Caco-2 (cell line): ENCODE results near the gene WDR20. TPM values are rescaled to one million over a fixed set of nuclear protein-coding genes. Genes with fewer than 3 reads are reported as not detected.
"Not testable (repeated sequence)": the region's sequence is repeated elsewhere in the genome, so short reads cannot be mapped to it uniquely, and the experiment has no call there.

Source experiments
- BruUV-seq: library from RNA; stranded (reverse); fragments of 400-500 nt; replicated peaks from 2 replicates; lab custom pipeline; 2021; lab: Mats Ljungman, UMichigan
- CTCF ChIA-PET: fragments of 300-600 bp; sonication (Branson Sonifier 250); formaldehyde crosslinking; loops from one replicate; lab custom pipeline; 2022; ENCODE audit warnings: antibody characterized with exemption; lab: Charles Lee
- POLR2A ChIA-PET: fragments of 300-600 bp; sonication (Branson Sonifier 250); formaldehyde crosslinking; loops from one replicate; lab custom pipeline; 2022; ENCODE audit warnings: antibody characterized with exemption; lab: Charles Lee
- DNase-seq, 2 experiments: peaks; one replicate each; pipeline versions ENCODE4 v3.0.0 to v3.0.0-alpha.2; 2020 to 2022
- H3K27me3 ChIP-seq: replicated peaks from 2 replicates; pipeline ENCODE4 v1.6.0; 2011; ENCODE audit warnings: low read length; ENCODE audit not compliant: control insufficient read depth, insufficient read depth
- H3K36me3 ChIP-seq: 2 replicates; pipeline ENCODE4 v1.5.1; 2011; ENCODE audit warnings: low read length; ENCODE audit not compliant: control insufficient read depth, insufficient read depth
- H3K4me1 ChIP-seq: fragments of 250-450 bp; sonication (Bioruptor Pico); 2 replicates; pipeline ENCODE4 v1.5.1; 2020; ENCODE audit warnings: mild to moderate bottlenecking
- H3K4me3 ChIP-seq: 2 replicates; pipeline ENCODE4 v1.5.1; 2011; ENCODE audit warnings: low read depth, mild to moderate bottlenecking, control low read depth, low read length
- H3K9me3 ChIP-seq: fragments of 250-450 bp; sonication (Bioruptor Pico); 2 replicates; pipeline ENCODE4 v1.5.1; 2020; ENCODE audit warnings: mild to moderate bottlenecking, moderate library complexity
- H3K27ac Mint-ChIP-seq: one replicate; pipeline ENCODE4 v1.8.0; 2022; ENCODE audit warnings: mixed read lengths; ENCODE audit not compliant: unreplicated experiment
- H3K27me3 Mint-ChIP-seq: one replicate; pipeline ENCODE4 v1.8.0; 2022; ENCODE audit warnings: mixed read lengths; ENCODE audit not compliant: insufficient read depth, unreplicated experiment
- H3K36me3 Mint-ChIP-seq: one replicate; pipeline ENCODE4 v1.8.0; 2022; ENCODE audit warnings: mild to moderate bottlenecking, mixed read lengths; ENCODE audit not compliant: insufficient read depth, unreplicated experiment
- H3K4me1 Mint-ChIP-seq: one replicate; pipeline ENCODE4 v1.8.0; 2022; ENCODE audit warnings: low read depth, mixed read lengths; ENCODE audit not compliant: unreplicated experiment
- H3K4me3 Mint-ChIP-seq: one replicate; pipeline ENCODE4 v1.8.0; 2022; ENCODE audit warnings: mild to moderate bottlenecking, moderate library complexity, mixed read lengths; ENCODE audit not compliant: unreplicated experiment
- H3K9me3 Mint-ChIP-seq: one replicate; pipeline ENCODE4 v1.8.0; 2022; ENCODE audit warnings: mixed read lengths; ENCODE audit not compliant: unreplicated experiment
- CTCF ChIP-seq, 2 experiments: fragments of 200-600 bp in 1 of 2; IDR thresholded peaks; 1 replicate in 1 of 2; 2 replicates in 1 of 2; pipeline versions ENCODE4 v1.5.1 to v1.8.0; 2011 to 2022; ENCODE audit warnings: antibody characterized with exemption in 1 of 2, control low read depth in 1 of 2, inconsistent platforms in 1 of 2, low read depth in 1 of 2, low read length in 1 of 2, mild to moderate bottlenecking in 1 of 2, moderate library complexity in 1 of 2; ENCODE audit not compliant: insufficient read depth in 1 of 2, severe bottlenecking in 1 of 2, unreplicated experiment in 1 of 2
- intact Hi-C: fragments of 100-400 bp; cut with micrococcal nuclease; formaldehyde crosslinking; loops from one replicate; pipeline ENCODE4 v1.10.0; 2022; ENCODE audit not compliant: unreplicated experiment
- total RNA-seq: library from RNA; stranded (reverse); gene quantifications from 2 replicates; pipeline ENCODE4 v1.2.3, GENCODE V29; 2022

Gene WDR20
- total RNA-seq, 1 experiment from 2014 or later = 32.5 TPM

DNA sequence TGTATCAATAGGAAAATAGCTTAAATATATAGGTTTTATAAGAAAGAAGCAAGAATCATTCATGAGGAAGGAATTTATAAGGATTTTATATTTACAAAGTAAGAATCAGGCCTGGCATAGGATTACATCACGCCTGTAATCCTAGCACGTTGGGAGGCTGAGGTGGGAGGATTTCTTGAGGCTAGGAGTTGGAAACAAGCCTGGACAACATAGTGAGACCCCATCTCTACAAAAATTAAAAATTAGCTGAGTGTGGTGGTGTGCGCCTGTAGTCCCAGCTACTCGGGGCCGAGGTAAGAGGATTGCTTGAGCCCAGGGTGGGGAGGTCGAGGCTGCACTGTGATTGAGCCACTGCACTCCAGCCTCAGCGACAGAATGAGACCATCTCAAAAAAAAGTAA lies 10.4 kb downstream of the WDR20 start:
- H3K9me3 ChIP-seq = no peaks in the 10 kb centered on the region
- H3K36me3 Mint-ChIP-seq = peaks cover 28% of the 10 kb centered on the region
- ChIA-PET POLR2A (no interaction called here), CTCF (no interaction called here)
- peaks cover 8% of the 10 kb centered on the region for H3K4me1 Mint-ChIP-seq
- H3K4me3 Mint-ChIP-seq = no peak overlapping the region
- peaks cover 2% of the 10 kb centered on the region; the same call in 1 of the 2 replicates for H3K36me3 ChIP-seq
- H3K27me3 ChIP-seq = no peaks in the 10 kb centered on the region
- no peaks in the 10 kb centered on the region for H3K9me3 Mint-ChIP-seq
- H3K4me3 ChIP-seq = no peak overlapping the region
- intact Hi-C loops = no loop called here
- TF ChIP-seq CTCF (IDR thresholded peaks at IDR 0.05; ENCODE audit: insufficient read depth in 1 of 2, low read depth in 1 of 2, low read length in 1 of 2, severe bottlenecking in 1 of 2, unreplicated experiment in 1 of 2) = no peak
- no TSS peak for BruUV-seq
- peaks cover 16% of the 10 kb centered on the region for H3K4me1 ChIP-seq
- no peaks in the 10 kb centered on the region for H3K27me3 Mint-ChIP-seq
- DNase-seq = no peak
- no peak overlapping the region for H3K27ac Mint-ChIP-seq

DNA sequence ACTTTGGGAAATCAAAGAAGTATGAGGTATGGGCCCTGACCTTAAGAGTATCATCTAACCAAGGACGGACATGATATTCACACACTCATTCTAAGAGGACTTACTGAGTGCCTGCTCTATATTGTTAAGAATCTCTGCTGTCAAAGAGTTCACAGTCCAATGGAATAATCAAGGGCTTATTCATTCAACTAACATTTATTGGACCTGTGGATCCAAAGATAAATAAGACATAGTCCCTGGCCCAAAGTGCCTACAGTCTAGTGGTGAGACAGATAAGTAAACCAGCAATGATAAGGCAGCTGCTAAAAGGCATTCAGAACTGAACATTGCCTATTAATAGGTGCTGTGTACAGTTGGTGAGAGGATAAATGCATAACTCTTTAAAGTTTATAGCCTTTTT lies 11.0 kb downstream of the WDR20 start:
- POLR2A ChIA-PET = no interaction called here
- no peaks in the 10 kb centered on the region for H3K27me3 Mint-ChIP-seq

DNA sequence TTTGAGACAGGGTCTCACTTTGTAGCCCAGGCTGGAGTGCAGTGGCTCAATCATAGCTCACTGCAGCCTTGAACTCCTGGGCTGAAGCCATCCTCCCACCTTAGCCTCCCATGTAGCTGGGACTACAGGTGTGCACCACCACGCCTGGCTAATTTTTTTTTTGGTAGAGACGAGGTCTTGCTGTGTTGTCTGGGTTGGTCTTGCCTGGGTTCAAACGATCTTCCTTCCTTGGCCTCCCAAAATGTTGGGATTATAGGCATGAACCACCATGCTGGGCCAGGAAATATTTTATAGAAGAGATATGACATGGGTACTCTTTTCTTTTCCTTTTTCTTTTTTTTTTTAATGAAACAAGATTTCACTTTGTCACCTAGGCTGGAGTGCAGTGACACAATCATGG lies 11.7 kb downstream of the WDR20 start:
- H3K27me3 Mint-ChIP-seq, H3K9me3 Mint-ChIP-seq, H3K36me3 ChIP-seq, DNase-seq, H3K27me3 ChIP-seq, H3K4me3 Mint-ChIP-seq, POLR2A ChIA-PET, intact Hi-C loops, H3K4me3 ChIP-seq, H3K9me3 ChIP-seq, BruUV-seq, H3K27ac Mint-ChIP-seq: not testable (repeated sequence)
- CTCF ChIA-PET = interaction anchor here (0.7 kb wide), 1 partner anchor 119 kb away, joined by 6 read pairs; no protein-coding TSS in a partner anchor
- H3K4me1 ChIP-seq = peaks cover 20% of the 10 kb centered on the region
- Mint-ChIP-seq H3K4me1 (peaks cover 13% of the 10 kb centered on the region), H3K36me3 (peaks cover 28% of the 10 kb centered on the region)

More for the DNA sequence above, 11.0 kb downstream of the WDR20 start:
- H3K4me1 ChIP-seq = peaks cover 20% of the 10 kb centered on the region
- no peak for TF ChIP-seq CTCF (IDR thresholded peaks at IDR 0.05; ENCODE audit: insufficient read depth in 1 of 2, low read depth in 1 of 2, low read length in 1 of 2, severe bottlenecking in 1 of 2, unreplicated experiment in 1 of 2)
- no peaks in the 10 kb centered on the region for H3K27me3 ChIP-seq
- H3K4me3 Mint-ChIP-seq = no peak overlapping the region
- peaks cover 2% of the 10 kb centered on the region; the same call in 1 of the 2 replicates for H3K36me3 ChIP-seq
- no TSS peak for BruUV-seq
- DNase-seq = no peak
- H3K27ac Mint-ChIP-seq = no peak overlapping the region
- no peaks in the 10 kb centered on the region for H3K9me3 ChIP-seq
- peaks cover 28% of the 10 kb centered on the region for H3K36me3 Mint-ChIP-seq
- peaks cover 13% of the 10 kb centered on the region for H3K4me1 Mint-ChIP-seq
- no peak overlapping the region for H3K4me3 ChIP-seq
- intact Hi-C loops = no loop called here
- H3K9me3 Mint-ChIP-seq = no peaks in the 10 kb centered on the region
- CTCF ChIA-PET = interaction anchor here (0.7 kb wide), 1 partner anchor 119 kb away, joined by 6 read pairs; no protein-coding TSS in a partner anchor
